ENCODE results near the gene EPB41L1. TPM values are rescaled to one million over a fixed set of nuclear protein-coding genes. Genes with fewer than 3 reads are reported as not detected.

The EPB41L1 gene
- total RNA-seq, 1 experiment from 2014 or later: 8.6 TPM

DNA sequence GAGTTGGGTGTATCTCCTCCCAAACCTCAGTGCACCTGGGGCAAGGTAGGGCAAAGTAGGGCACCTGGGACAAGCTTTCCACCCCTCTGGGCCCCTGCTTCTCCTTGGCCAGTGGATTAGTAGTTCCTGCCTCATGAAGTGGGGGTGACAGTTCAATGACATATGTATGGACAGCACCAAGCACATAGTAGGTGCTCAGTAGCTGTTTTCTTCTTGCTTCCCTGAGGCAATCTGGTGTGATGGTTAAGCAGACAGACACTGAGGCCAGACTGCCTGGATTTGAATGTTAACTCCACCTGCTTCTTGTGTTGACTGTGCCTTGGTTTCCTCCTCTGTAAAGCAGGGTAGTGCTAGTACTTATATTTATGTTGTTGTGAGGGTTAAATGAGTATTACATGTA lies 25.8 kb downstream of the EPB41L1 start:
- intact Hi-C loops (cut with micrococcal nuclease; ENCODE audit: unreplicated experiment): no loop called here
- ChIA-PET POLR2A (no interaction called here), CTCF (interaction anchor here (0.6 kb wide), 1 partner anchor 15 kb away, joined by 5 read pairs; no protein-coding TSS in a partner anchor)
- H3K9me3 ChIP-seq (ENCODE audit: control insufficient read depth, insufficient read depth, low read depth, low read length): no peaks in the 10 kb centered on the region
- H3K36me3 ChIP-seq (ENCODE audit: control insufficient read depth, insufficient read depth, low read length): no peaks in the 10 kb centered on the region
- no peak overlapping the region for H3K4me3 ChIP-seq (ENCODE audit: low read depth in 2 of 2, low read length in 2 of 2)
- BruUV-seq (replicated peaks): no TSS peak
- in situ Hi-C loops (cut with HindIII; ENCODE audit: low pct_unique_long_range_greater_than_20kb, low sequenced_read_pairs): no loop called here
- DNase-seq (ENCODE audit: low read depth, low spot score) (no peak), ATAC-seq (no peak)
- no peaks in the 10 kb centered on the region for H3K27me3 ChIP-seq (ENCODE audit: control insufficient read depth, insufficient read depth, low read length)
- no peak overlapping the region for H3K27ac ChIP-seq (ENCODE audit: low read length)
- TF ChIP-seq POLR2AphosphoS5 (IDR thresholded peaks at IDR 0.05; ENCODE audit: low read depth, low read length): no peak
- TF ChIP-seq, protein P1, sequence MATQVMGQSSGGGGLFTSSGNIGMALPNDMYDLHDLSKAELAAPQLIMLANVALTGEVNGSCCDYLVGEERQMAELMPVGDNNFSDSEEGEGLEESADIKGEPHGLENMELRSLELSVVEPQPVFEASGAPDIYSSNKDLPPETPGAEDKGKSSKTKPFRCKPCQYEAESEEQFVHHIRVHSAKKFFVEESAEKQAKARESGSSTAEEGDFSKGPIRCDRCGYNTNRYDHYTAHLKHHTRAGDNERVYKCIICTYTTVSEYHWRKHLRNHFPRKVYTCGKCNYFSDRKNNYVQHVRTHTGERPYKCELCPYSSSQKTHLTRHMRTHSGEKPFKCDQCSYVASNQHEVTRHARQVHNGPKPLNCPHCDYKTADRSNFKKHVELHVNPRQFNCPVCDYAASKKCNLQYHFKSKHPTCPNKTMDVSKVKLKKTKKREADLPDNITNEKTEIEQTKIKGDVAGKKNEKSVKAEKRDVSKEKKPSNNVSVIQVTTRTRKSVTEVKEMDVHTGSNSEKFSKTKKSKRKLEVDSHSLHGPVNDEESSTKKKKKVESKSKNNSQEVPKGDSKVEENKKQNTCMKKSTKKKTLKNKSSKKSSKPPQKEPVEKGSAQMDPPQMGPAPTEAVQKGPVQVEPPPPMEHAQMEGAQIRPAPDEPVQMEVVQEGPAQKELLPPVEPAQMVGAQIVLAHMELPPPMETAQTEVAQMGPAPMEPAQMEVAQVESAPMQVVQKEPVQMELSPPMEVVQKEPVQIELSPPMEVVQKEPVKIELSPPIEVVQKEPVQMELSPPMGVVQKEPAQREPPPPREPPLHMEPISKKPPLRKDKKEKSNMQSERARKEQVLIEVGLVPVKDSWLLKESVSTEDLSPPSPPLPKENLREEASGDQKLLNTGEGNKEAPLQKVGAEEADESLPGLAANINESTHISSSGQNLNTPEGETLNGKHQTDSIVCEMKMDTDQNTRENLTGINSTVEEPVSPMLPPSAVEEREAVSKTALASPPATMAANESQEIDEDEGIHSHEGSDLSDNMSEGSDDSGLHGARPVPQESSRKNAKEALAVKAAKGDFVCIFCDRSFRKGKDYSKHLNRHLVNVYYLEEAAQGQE (IDR thresholded peaks at IDR 0.05; ENCODE audit: insufficient read depth in 1 of 2, low read depth in 2 of 2, low read length in 1 of 2): no peak
- no peak for TF ChIP-seq TCF7L2 (IDR thresholded peaks at IDR 0.05; ENCODE audit: low read depth, low read length)
- no peak for TF ChIP-seq SIN3A (IDR thresholded peaks at IDR 0.05; ENCODE audit: borderline replicate concordance, insufficient read depth, low read depth, low read length)
- TF ChIP-seq, protein P2, sequence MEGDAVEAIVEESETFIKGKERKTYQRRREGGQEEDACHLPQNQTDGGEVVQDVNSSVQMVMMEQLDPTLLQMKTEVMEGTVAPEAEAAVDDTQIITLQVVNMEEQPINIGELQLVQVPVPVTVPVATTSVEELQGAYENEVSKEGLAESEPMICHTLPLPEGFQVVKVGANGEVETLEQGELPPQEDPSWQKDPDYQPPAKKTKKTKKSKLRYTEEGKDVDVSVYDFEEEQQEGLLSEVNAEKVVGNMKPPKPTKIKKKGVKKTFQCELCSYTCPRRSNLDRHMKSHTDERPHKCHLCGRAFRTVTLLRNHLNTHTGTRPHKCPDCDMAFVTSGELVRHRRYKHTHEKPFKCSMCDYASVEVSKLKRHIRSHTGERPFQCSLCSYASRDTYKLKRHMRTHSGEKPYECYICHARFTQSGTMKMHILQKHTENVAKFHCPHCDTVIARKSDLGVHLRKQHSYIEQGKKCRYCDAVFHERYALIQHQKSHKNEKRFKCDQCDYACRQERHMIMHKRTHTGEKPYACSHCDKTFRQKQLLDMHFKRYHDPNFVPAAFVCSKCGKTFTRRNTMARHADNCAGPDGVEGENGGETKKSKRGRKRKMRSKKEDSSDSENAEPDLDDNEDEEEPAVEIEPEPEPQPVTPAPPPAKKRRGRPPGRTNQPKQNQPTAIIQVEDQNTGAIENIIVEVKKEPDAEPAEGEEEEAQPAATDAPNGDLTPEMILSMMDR (IDR thresholded peaks at IDR 0.05): no peak
- no peaks in the 10 kb centered on the region for H3K4me1 ChIP-seq (ENCODE audit: control insufficient read depth, insufficient read depth, low read length)

DNA sequence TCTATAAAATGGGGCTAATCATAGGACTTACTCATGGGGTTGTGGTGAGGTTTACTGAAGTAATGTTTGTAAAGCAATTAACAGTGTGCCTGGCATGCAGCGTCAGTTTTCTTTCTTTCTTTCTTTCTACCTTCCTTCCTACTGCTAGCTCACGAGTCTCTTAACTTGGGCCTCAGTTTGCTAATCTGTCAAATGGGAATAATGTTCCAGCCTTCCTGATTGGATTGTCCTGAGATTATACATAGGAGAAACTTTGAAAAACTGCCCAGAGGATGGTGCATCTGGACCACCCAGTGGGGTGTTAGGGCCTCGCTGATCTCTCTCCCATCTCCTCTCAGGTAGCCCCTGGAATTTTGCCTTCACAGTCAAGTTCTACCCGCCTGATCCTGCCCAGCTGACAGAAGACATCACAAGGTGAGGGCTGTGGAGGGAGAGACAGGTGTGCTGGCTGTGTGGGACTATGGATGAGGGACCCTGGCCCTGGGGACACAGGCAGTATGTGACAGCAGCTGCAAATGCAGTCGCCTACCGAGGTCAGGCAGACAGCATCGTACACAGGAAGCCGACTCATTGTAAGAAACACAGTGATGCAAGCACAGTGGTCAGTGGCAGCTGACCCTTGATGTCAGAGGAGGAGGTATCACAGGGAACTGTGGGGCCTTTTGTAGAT lies 27.5 kb downstream of the EPB41L1 start:
- DNase-seq (ENCODE audit: low read depth, low spot score) (no peak), ATAC-seq (no peak)
- intact Hi-C loops (cut with micrococcal nuclease; ENCODE audit: unreplicated experiment) (no loop called here), in situ Hi-C loops (cut with HindIII; ENCODE audit: low pct_unique_long_range_greater_than_20kb, low sequenced_read_pairs) (no loop called here)
- Histone ChIP-seq H3K27me3 (ENCODE audit: control insufficient read depth, insufficient read depth, low read length) (no peaks in the 10 kb centered on the region), H3K36me3 (ENCODE audit: control insufficient read depth, insufficient read depth, low read length) (no peaks in the 10 kb centered on the region), H3K4me3 (ENCODE audit: low read depth in 2 of 2, low read length in 2 of 2) (no peak overlapping the region), H3K27ac (ENCODE audit: low read length) (no peak overlapping the region), H3K4me1 (ENCODE audit: control insufficient read depth, insufficient read depth, low read length) (no peaks in the 10 kb centered on the region), H3K9me3 (ENCODE audit: control insufficient read depth, insufficient read depth, low read depth, low read length) (no peaks in the 10 kb centered on the region)
- TF ChIP-seq TCF7L2 (IDR thresholded peaks at IDR 0.05; ENCODE audit: low read depth, low read length): no peak
- TF ChIP-seq SIN3A (IDR thresholded peaks at IDR 0.05; ENCODE audit: borderline replicate concordance, insufficient read depth, low read depth, low read length): no peak
- TF ChIP-seq POLR2AphosphoS5 (IDR thresholded peaks at IDR 0.05; ENCODE audit: low read depth, low read length): no peak
- TF ChIP-seq, protein P2 (IDR thresholded peaks at IDR 0.05): no peak
- TF ChIP-seq, protein P1 (IDR thresholded peaks at IDR 0.05; ENCODE audit: insufficient read depth in 1 of 2, low read depth in 2 of 2, low read length in 1 of 2): no peak
- ChIA-PET CTCF (no interaction called here), POLR2A (no interaction called here)
- BruUV-seq (replicated peaks): no TSS peak

Measured in Panc1 (cell line).